Activated T-helper 1 cell treated with anti-CD3 and anti-CD28 coated beads, Interleukin-2, amount 50 U/mL, for 16 hours (primary cell): ENCODE data around the gene KIF26B.

Source experiments
- DNase-seq, 2 donors: peaks; one replicate each; pipeline ENCODE4 v3.0.0-alpha.2; 2020; ENCODE audit warnings: low read depth in 1 of 2, low spot score in 1 of 2

Gene KIF26B

GRCh38 chr1:245484176-245484575 lies 329.4 kb downstream of the KIF26B start:
- DNase-seq = no peak

DNA sequence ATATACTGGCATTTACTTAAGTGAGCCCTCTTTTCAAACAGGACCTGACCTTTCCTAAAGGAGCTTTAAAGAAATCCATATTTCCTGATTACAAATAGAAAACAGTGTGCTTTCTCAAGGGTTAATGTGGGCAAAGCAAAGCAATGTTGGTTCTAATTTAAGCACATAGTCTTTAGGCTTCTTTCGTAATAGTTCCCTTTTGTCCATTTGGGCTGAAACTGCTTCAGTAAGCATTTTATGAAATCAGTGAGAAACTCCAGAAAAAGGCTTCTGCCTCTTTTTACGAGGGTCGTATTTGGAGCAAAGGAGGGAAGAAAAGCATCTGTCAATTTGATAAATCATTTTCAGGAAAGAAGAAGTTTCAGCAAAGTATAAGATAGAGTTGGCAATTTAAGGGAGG lies 331.2 kb downstream of the KIF26B start:
- no peak for DNase-seq

- no peak for DNase-seq
Observed at GRCh38 chr1:245486775-245487470, 332.1 kb downstream of the KIF26B start.

DNA sequence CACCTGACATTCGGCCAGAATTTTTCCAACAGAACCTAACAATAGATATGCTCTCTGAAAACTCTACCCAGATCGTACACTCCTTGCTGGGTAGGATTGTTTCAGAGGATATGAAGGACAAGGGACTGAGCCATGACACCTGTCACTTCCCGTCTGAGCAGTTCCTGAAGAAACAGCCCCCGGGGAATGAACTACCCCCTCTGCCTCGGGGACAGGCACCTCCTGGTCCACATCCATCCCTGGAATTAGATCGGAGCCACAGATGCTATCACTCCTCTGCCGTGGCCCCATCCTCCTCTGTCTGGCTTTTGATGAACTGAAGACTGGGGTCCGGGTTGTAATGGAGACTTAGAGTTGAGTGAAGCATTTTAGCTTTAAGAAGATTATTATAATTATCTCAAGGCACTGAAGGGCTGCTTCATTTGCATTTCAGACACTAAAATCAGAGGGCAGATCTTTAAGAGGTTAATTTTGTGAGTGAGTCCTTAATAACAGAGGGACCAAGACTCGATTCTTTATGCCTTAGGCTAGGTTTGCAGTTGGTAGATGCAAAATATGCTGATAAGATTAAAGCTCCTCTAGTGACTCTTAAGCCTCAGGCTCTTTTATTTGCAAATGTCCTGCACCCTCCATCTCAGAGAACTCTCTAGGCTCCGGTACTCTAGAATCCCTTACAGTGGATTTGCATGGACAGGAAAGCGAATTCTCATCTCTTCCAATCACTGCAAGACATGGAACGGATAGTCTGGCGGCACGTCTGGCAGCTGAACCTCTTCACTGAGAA lies 333.8 kb downstream of the KIF26B start:
- no peak for DNase-seq

DNA sequence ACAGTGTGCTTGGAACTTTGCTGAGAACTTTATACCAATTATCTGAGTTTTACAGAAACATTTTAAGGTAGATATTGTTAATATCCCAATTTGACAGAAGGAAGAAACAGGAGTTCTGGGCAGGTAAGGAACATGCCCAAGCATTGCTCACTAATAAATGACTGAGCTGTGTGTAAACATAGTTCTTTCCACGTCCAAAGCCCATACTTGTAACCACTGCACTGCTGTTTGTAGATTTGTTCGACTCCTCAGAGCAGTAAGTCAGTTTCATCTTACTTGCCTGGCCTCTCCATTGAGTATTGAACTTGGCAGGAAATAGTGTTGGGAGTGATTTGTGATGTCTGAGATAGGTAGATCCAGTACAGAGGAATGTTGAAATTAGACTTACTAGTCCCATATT lies 335.1 kb downstream of the KIF26B start:
- DNase-seq = no peak

DNA sequence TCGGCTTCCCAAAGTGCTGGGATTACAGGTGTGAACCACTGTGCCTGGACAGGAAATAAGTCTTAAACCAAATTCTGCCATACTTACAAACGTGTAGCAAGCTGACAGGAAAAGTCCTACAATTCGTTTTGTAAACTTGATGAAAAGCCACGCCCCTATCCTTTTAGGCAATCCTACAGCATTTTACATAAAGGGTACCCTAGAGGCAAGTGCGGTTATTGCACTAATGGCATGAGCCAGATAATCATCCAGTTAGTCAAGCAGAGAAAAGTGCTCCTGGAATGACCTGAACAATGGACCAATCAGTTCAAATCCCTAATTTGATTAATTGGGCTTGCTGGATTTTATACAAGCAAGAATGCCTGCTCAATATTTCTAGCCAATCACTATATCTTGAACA lies 338.2 kb downstream of the KIF26B start:
- DNase-seq = no peak

DNA sequence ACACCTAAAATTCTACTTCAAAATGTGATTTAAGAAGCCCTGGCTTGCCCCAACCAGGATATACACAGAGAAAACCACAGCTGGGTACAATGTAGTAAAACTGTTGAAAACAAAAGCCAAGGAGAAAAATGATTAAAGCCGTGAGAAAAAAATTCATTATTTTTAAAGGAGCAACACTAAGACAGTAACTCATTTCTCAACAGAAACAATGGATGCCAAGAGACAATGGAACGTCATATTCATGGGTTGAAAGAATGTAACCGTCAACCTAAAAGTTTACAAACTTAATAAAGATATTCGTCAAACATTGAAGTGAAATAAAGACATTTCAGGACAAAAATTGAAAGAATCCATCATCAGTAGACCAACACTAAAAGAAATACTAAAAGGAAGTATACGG lies 340.9 kb downstream of the KIF26B start:
- no peak for DNase-seq

DNA sequence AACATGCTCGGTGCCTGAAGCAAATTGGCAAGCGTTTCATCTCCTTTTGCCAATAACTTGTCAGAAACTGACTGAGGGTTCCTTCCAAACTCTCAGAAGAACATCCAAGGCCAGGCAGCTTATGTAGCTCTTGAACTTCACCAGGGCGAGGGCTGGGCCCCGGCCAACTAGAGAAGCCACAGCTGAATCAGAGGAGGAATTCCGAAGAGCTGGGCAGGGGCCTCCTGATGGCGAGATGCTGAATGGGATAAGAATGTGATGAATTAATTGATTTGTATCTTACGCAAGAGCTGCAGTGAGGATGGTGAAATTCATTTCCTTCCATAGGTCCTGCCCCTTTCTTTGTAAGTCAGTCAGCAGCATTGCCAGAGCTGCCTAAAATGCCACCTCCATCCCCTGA lies 345.8 kb downstream of the KIF26B start:
- no peak for DNase-seq

- DNase-seq = no peak
Observed at GRCh38 chr1:245501633-245502032, 346.8 kb downstream of the KIF26B start.

DNA sequence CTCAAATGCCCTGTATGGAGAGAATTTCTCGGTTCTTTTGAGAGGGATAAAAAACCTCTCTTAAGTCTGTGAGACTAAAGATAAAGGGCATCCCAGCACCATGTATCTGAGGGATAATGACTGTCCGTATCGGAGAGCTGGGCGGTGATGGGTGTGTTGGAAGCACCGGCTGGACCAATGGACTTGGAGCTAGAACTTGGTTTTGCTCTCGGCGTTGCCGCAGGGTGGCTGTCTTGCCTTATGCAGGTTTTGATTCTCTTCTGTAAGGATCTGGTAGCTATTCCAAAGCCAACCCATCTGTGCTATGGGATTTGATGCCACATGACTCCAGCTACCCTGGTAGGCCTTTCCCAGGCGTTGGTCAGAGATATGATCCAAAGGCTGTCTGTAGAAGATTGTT lies 348.8 kb downstream of the KIF26B start:
- DNase-seq = no peak

- no peak for DNase-seq
Observed at GRCh38 chr1:245510144-245510543, 355.4 kb downstream of the KIF26B start.

- no peak for DNase-seq
Observed at GRCh38 chr1:245512181-245512888, 357.6 kb downstream of the KIF26B start.

GRCh38 chr1:245512980-245513578 lies 358.3 kb downstream of the KIF26B start:
- no peak for DNase-seq

DNA sequence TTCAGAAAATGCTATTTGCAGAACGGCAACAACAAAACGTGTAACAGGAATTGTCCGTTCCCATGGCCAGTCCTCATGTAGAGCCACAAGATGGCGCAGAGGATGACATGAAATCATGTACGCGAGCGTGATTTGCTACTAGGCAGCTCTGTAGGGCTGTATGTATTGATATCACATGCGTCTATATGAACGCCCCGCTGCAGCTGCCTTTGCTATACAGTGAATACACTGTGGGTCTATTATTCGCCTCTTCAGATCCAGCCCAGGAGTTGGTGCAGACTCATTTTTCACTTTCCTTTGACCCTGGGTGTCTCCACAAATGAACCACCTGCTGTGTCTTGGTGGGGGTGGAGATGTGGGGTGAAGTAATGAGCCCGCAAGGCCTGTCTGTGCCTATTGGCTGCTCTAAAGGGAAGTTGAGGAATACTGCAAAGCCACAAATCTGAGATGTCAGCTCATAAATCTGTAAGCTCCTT lies 361.5 kb downstream of the KIF26B start:
- no peak for DNase-seq

DNA sequence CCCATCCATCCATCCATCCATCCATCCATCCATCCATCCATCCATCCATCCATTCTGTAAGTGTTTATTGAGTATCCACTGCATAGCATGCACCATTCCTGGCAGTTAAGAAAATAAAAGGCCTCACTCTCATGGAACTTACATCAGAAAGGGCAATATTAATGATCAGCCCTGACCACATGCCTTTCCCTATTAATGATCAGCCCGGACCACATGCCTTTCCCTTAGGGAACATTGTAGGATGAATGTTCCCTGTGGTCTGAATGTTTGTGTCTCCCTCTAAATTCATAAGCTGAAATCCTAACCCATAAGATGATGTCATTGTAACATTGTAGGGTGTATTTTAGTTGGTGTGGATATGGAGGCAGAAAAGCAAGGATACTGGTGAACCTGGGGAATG lies 365.8 kb downstream of the KIF26B start:
- DNase-seq = no peak

DNA sequence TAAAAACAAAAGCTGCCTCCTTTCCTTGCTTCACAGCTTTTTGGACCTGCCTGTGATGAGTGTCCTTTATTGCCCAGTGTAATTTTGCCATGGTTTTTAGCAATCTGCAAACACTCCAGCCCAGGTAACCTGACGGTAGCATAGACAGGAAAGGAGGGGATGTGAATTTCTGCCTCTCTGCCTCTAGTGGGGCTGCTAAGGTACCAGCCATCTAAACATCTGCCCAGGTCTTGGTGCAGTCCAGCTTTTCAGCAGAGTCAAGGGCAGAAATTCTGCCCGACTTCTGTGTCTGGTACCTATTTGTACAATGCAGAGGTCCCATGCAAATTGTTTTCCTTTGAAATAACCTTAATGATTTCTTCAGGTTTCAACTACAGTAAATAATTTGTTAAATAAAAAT lies 371.4 kb downstream of the KIF26B start:
- DNase-seq = no peak

DNA sequence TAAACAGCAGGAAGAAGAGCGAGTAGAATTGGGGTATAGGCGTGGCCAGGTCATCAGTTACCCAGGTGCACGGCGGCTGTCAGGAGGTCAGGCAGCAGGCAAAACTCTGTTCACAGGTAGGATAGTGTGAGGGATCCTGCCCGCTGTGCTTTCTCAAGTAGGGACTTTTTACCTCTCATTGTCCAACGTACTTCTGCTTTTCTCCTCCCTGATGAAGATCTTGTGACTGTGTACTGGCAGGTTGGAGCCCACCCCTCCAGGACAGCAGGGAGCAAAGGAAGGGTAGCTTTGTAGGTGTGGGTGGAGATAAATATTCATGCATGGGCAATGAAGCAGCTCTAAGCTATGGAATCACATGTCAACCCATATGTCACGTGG lies 373.5 kb downstream of the KIF26B start:
- no peak for DNase-seq

DNA sequence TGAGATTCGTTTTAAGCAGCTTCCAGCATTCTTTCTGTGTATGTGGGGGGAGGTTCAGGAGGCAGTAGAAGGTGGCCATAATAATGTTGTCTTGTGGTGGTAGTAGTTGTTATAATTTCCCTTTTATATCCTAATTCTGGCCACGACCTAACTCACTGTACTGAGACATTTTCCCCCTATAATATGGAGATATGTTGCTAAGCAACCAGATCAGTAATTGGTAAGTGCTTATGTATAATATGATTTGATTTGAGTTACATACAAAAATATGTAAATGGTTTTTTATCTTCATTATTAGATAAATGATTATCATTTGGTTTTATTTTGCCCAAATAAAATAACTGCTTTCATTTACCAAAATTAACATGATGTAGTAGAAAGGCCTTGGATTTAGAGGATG lies 376.2 kb downstream of the KIF26B start:
- no peak for DNase-seq

DNA sequence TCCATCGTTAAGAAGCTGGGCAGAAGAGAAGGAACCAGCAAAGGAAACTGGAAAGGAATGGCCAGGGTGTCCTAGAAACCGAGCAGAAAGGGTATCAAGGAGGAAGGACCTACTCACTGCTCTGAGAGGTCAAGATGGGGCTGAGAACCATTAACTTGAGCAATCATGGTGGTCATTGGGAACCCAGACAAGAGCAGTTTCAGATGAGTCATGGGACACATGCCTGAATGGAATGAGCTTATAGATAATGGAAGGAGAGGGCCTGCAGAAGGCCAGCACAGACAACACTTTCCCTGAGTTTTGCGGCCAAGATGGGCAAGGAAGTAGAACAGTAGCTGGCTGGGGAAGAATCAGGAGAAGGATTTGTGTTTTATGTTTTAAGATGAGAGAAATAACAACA lies 383.2 kb downstream of the KIF26B start:
- DNase-seq = no peak

- DNase-seq = no peak
Observed at GRCh38 chr1:245538671-245539070, 383.9 kb downstream of the KIF26B start.

DNA sequence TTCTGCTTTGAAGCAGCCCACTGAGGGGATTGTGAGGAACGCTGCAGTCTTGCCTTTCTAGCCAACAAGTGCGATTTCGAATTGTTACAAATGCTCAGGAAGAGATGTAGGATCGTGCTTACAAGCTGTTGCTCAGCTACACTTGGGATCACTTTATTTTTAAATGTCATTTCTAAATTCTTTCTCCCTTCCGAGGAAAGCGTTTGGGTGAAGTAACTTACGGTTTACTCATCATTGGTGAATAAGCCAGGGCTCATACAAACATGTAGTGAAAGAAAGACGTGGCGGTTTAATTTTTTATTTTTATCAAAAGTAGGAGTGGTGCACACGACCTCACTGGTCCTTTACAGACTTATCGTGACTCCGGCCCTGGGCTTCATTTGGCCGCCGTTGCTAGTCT lies 386.6 kb downstream of the KIF26B start:
- no peak for DNase-seq

DNA sequence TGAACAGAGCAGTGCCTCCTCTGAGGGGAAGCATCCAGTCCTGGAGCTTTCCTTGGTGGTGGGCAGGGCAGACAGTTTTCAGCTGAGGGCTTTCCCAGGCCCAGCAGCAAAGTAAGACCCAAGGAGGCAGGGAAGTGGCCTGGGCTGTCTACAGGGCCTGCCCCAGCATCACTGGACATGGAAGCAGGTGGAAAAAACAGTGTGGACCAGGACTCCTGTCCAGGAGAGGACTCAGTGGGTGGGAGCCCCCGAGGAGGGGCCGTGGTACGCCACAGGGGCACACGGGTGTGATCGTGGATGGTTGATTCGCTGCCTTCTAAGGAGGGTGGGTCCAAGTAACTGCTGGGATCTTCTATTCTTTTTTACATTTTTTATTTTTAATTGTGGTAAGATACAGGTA lies 387.6 kb downstream of the KIF26B start:
- DNase-seq = no peak
